GM23338 (cell line): ENCODE measurements around the gene ZDHHC17. TPM values are rescaled to one million over a fixed set of nuclear protein-coding genes. Genes with fewer than 3 reads are reported as not detected.

Source experiments
- ATAC-seq: fragments of 200-7000 bp; cut with Tn5 transposase; 3 replicates; pipeline ENCODE4 v1.9.1; 2020
- DNase-seq: peaks from one replicate; pipeline ENCODE4 v3.0.0-alpha.2; 2015; ENCODE audit warnings: low spot score
- H2AFZ ChIP-seq: fragments of 200-600 bp; sonication (generic); 2 replicates; pipeline ENCODE4 v1.8.0; 2016; ENCODE audit warnings: antibody characterized with exemption, mild to moderate bottlenecking, moderate library complexity
- H3F3A ChIP-seq: fragments of 200-600 bp; sonication (generic); replicated peaks from 2 replicates; pipeline ENCODE4 v1.8.0; 2017; ENCODE audit warnings: antibody characterized with exemption, mixed run types, low read depth
- H3K27ac ChIP-seq: fragments of 200-600 bp; sonication (generic); 2 replicates; pipeline ENCODE4 v1.6.1; 2016; ENCODE audit warnings: low read depth
- H3K27me3 ChIP-seq: fragments of 200-600 bp; sonication (generic); 2 replicates; pipeline ENCODE4 v1.8.0; 2016; ENCODE audit warnings: mild to moderate bottlenecking, mixed run types, moderate library complexity; ENCODE audit not compliant: insufficient read depth
- H3K36me3 ChIP-seq: fragments of 200-600 bp; sonication (generic); 2 replicates; pipeline ENCODE4 v1.8.0; 2016; ENCODE audit warnings: mild to moderate bottlenecking; ENCODE audit not compliant: insufficient read depth
- H3K4me1 ChIP-seq: fragments of 200-600 bp; sonication (generic); 2 replicates; pipeline ENCODE4 v1.8.0; 2016; ENCODE audit warnings: mild to moderate bottlenecking, moderate library complexity; ENCODE audit not compliant: insufficient read depth
- H3K4me2 ChIP-seq: fragments of 200-600 bp; sonication (generic); 2 replicates; pipeline ENCODE4 v1.7.1; 2017; ENCODE audit warnings: mixed run types
- H3K4me3 ChIP-seq: fragments of 200-600 bp; sonication (generic); 2 replicates; pipeline ENCODE4 v1.6.1; 2016; ENCODE audit warnings: mixed run types
- H3K79me2 ChIP-seq: fragments of 200-600 bp; sonication (generic); replicated peaks from 2 replicates; pipeline ENCODE4 v1.8.0; 2017; ENCODE audit warnings: mild to moderate bottlenecking; ENCODE audit not compliant: insufficient read depth
- H3K9me2 ChIP-seq: fragments of 200-600 bp; sonication (generic); 2 replicates; pipeline ENCODE4 v1.8.0; 2017; ENCODE audit not compliant: insufficient read depth
- H4K20me1 ChIP-seq: fragments of 200-600 bp; sonication (generic); replicated peaks from 2 replicates; pipeline ENCODE4 v1.8.0; 2017; ENCODE audit warnings: mild to moderate bottlenecking; ENCODE audit not compliant: insufficient read depth
- H3K27ac Mint-ChIP-seq: 2 replicates; pipeline ENCODE4 v1.8.0; 2020; ENCODE audit warnings: inconsistent platforms, mild to moderate bottlenecking, moderate library complexity, mixed read lengths
- H3K27me3 Mint-ChIP-seq: 3 replicates; pipeline ENCODE4 v1.8.0; 2022; ENCODE audit warnings: low read depth, mild to moderate bottlenecking, moderate library complexity, mixed read lengths, inconsistent platforms; ENCODE audit not compliant: insufficient read depth, poor library complexity
- H3K36me3 Mint-ChIP-seq: 3 replicates; pipeline ENCODE4 v1.8.0; 2021; ENCODE audit warnings: low read depth, mild to moderate bottlenecking, inconsistent platforms, moderate library complexity, mixed read lengths
- H3K4me1 Mint-ChIP-seq: 3 replicates; pipeline ENCODE4 v1.8.0; 2020; ENCODE audit warnings: mild to moderate bottlenecking, inconsistent platforms, mixed read lengths
- H3K4me3 Mint-ChIP-seq: 3 replicates; pipeline ENCODE4 v1.8.0; 2021; ENCODE audit warnings: moderate library complexity, mild to moderate bottlenecking, inconsistent platforms, mixed read lengths
- H3K9me3 Mint-ChIP-seq: 3 replicates; pipeline ENCODE4 v1.8.0; 2020; ENCODE audit warnings: moderate library complexity, mild to moderate bottlenecking, inconsistent platforms, mixed read lengths
- CREB1 ChIP-seq: fragments of 250-450 bp; sonication (Bioruptor Pico); IDR thresholded peaks from 2 replicates; pipeline ENCODE4 v1.5.0; 2020; ENCODE audit warnings: low read depth, mild to moderate bottlenecking, moderate library complexity
- EZH2 ChIP-seq: fragments of 200-600 bp; sonication (generic); IDR thresholded peaks from one replicate; pipeline ENCODE4 v1.8.0; 2017; ENCODE audit warnings: antibody characterized with exemption, mild to moderate bottlenecking, low read depth; ENCODE audit not compliant: unreplicated experiment
- EZH2phosphoT487 ChIP-seq: fragments of 200-600 bp; sonication (generic); IDR thresholded peaks from one replicate; pipeline ENCODE4 v1.8.1; 2018; ENCODE audit warnings: antibody characterized with exemption; ENCODE audit not compliant: unreplicated experiment
- JUNB ChIP-seq: IDR thresholded peaks from one replicate; pipeline ENCODE4 v1.6.1; 2016; ENCODE audit warnings: antibody characterized with exemption; ENCODE audit not compliant: unreplicated experiment
- NANOG ChIP-seq: IDR thresholded peaks from 2 replicates; pipeline ENCODE4 v1.6.1; 2016; ENCODE audit warnings: antibody characterized with exemption, borderline replicate concordance
- POLR2AphosphoS5 ChIP-seq: IDR thresholded peaks from 2 replicates; pipeline ENCODE4 v1.6.1; 2016; ENCODE audit warnings: antibody characterized with exemption, low read depth
- STAT1 ChIP-seq: IDR thresholded peaks from one replicate; pipeline ENCODE4 v1.6.1; 2016; ENCODE audit warnings: antibody characterized with exemption; ENCODE audit not compliant: unreplicated experiment
- ZNF114 ChIP-seq: fragments of 250-450 bp; sonication (Bioruptor Pico); IDR thresholded peaks from 2 replicates; pipeline ENCODE4 v1.5.0; 2020; ENCODE audit warnings: mild to moderate bottlenecking, moderate library complexity
- ZNF331 ChIP-seq: fragments of 250-450 bp; sonication (Bioruptor Pico); IDR thresholded peaks from 2 replicates; pipeline ENCODE4 v1.5.0; 2020; ENCODE audit warnings: low read depth, mild to moderate bottlenecking, moderate library complexity
- polyA plus RNA-seq: library from polyadenylated mRNA; unstranded; fragments of >200 nt; fragmentation: Nextera tagmentation; extraction: Ambion mirVana; gene quantifications from 2 replicates; pipeline ENCODE4 v1.2.1, GENCODE V29; 2016
- total RNA-seq: library from RNA; depleted of rRNA; stranded (reverse); fragments of >200 nt; shearing (Covaris generic); gene quantifications from 2 replicates; pipeline ENCODE4 v1.2.3, GENCODE V29; 2014
- TF ChIP-seq, protein P1 (sequence below): IDR thresholded peaks from 2 replicates; pipeline ENCODE4 v1.6.1; 2016; ENCODE audit warnings: antibody characterized with exemption
- TF ChIP-seq, protein P2 (sequence below), 2 experiments: fragments of 200-600 bp in 1 of 2; sonication (generic) in 1 of 2; conservative IDR thresholded peaks; 2 replicates each; pipeline versions ENCODE4 v1.5.1 to v1.6.1; 2016 to 2017; ENCODE audit warnings: antibody characterized with exemption in 2 of 2, low read depth in 2 of 2, mild to moderate bottlenecking in 2 of 2, moderate library complexity in 1 of 2
- TF ChIP-seq, protein P3 (sequence below): IDR thresholded peaks from one replicate; pipeline ENCODE4 v1.6.1; 2018; ENCODE audit warnings: antibody characterized with exemption; ENCODE audit not compliant: unreplicated experiment

The ZDHHC17 gene
- total and polyA plus RNA-seq, 2 experiments from 2014 or later, result 15.7 to 43.5 TPM

DNA sequence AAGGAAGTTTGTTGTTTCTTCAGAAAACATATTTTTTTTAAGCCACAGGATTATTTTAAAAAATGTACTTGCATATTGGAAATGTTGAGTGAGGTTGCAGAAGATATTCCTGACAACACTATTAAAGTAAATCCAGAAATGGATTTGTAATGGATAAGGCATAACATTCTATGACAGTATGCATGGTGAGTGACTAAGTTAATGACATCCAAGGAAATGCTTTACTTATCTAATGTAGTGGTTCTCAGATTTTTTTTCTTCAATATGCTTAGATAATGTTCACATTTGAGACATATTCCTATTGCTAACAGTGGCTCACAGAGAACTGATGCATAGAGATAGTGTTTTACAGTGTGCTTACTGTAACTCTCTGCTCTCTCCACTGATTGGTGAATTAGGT lies 49.4 kb downstream of the ZDHHC17 start (continued):
- TF ChIP-seq POLR2AphosphoS5, result no peak
- TF ChIP-seq STAT1, result no peak
- TF ChIP-seq, protein P1, sequence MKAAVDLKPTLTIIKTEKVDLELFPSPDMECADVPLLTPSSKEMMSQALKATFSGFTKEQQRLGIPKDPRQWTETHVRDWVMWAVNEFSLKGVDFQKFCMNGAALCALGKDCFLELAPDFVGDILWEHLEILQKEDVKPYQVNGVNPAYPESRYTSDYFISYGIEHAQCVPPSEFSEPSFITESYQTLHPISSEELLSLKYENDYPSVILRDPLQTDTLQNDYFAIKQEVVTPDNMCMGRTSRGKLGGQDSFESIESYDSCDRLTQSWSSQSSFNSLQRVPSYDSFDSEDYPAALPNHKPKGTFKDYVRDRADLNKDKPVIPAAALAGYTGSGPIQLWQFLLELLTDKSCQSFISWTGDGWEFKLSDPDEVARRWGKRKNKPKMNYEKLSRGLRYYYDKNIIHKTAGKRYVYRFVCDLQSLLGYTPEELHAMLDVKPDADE, result no peak
- TF ChIP-seq, protein P2, sequence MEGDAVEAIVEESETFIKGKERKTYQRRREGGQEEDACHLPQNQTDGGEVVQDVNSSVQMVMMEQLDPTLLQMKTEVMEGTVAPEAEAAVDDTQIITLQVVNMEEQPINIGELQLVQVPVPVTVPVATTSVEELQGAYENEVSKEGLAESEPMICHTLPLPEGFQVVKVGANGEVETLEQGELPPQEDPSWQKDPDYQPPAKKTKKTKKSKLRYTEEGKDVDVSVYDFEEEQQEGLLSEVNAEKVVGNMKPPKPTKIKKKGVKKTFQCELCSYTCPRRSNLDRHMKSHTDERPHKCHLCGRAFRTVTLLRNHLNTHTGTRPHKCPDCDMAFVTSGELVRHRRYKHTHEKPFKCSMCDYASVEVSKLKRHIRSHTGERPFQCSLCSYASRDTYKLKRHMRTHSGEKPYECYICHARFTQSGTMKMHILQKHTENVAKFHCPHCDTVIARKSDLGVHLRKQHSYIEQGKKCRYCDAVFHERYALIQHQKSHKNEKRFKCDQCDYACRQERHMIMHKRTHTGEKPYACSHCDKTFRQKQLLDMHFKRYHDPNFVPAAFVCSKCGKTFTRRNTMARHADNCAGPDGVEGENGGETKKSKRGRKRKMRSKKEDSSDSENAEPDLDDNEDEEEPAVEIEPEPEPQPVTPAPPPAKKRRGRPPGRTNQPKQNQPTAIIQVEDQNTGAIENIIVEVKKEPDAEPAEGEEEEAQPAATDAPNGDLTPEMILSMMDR (conservative IDR thresholded peaks at IDR 0.05; ENCODE audit: low read depth in 2 of 2), result no peak
- TF ChIP-seq NANOG, result no peak
- no peak for TF ChIP-seq ZNF114 (CRISPR knock-in tag)
- no peak for TF ChIP-seq ZNF331 (CRISPR knock-in tag)
- no peak for TF ChIP-seq EZH2

DNA sequence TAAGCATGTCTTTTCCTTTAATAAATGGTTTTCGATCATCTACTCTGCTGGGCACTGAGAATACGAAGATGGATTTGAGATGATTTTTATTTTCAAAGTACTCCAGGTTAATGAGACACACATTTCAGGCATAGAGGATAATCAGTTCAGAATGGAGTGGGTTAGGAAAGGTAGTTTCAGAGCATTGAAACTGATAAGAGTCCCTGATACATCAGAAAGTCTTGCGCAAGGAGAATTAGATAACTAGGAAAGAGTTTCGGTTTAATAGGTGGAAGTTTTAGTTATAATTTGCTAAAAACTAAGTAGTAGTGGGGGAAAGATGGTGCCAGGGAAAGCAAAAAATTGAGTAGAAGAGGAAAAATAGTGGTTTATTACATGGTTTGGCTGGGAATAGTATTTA lies 50.1 kb downstream of the ZDHHC17 start:
- Histone ChIP-seq H2AFZ (no peak overlapping the region), H3K9me2 (no peaks in the 10 kb centered on the region), H3K36me3 (peaks cover 4% of the 10 kb centered on the region; the same call in 1 of the 2 replicates), H3K4me1 (no peaks in the 10 kb centered on the region), H3K4me2 (no peak overlapping the region), H3K27me3 (no peaks in the 10 kb centered on the region), H3F3A (no peaks in the 10 kb centered on the region), H3K79me2 (no peaks in the 10 kb centered on the region), H3K4me3 (no peak overlapping the region), H4K20me1 (no peaks in the 10 kb centered on the region), H3K27ac (no peak overlapping the region)
- Mint-ChIP-seq H3K27ac (no peak overlapping the region), H3K4me3 (no peak overlapping the region), H3K36me3 (peaks cover 3% of the 10 kb centered on the region; the same call in 1 of the 3 replicates), H3K27me3 (no peaks in the 10 kb centered on the region), H3K4me1 (no peaks in the 10 kb centered on the region), H3K9me3 (no peaks in the 10 kb centered on the region)
- ATAC-seq (no peak), DNase-seq (no peak)
- no peak for TF ChIP-seq EZH2phosphoT487
- TF ChIP-seq JUNB, result no peak
- no peak for TF ChIP-seq CREB1 (CRISPR knock-in tag)
- no peak for TF ChIP-seq ZNF114 (CRISPR knock-in tag)
- TF ChIP-seq, protein P3, sequence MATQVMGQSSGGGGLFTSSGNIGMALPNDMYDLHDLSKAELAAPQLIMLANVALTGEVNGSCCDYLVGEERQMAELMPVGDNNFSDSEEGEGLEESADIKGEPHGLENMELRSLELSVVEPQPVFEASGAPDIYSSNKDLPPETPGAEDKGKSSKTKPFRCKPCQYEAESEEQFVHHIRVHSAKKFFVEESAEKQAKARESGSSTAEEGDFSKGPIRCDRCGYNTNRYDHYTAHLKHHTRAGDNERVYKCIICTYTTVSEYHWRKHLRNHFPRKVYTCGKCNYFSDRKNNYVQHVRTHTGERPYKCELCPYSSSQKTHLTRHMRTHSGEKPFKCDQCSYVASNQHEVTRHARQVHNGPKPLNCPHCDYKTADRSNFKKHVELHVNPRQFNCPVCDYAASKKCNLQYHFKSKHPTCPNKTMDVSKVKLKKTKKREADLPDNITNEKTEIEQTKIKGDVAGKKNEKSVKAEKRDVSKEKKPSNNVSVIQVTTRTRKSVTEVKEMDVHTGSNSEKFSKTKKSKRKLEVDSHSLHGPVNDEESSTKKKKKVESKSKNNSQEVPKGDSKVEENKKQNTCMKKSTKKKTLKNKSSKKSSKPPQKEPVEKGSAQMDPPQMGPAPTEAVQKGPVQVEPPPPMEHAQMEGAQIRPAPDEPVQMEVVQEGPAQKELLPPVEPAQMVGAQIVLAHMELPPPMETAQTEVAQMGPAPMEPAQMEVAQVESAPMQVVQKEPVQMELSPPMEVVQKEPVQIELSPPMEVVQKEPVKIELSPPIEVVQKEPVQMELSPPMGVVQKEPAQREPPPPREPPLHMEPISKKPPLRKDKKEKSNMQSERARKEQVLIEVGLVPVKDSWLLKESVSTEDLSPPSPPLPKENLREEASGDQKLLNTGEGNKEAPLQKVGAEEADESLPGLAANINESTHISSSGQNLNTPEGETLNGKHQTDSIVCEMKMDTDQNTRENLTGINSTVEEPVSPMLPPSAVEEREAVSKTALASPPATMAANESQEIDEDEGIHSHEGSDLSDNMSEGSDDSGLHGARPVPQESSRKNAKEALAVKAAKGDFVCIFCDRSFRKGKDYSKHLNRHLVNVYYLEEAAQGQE, result no peak
- TF ChIP-seq, protein P1, result no peak
- TF ChIP-seq NANOG, result no peak
